Stimulated activated CD8-positive, alpha-beta memory T cell treated with anti-CD3 and anti-CD28 coated beads, Interleukin-4, amount 100 ng/mL, for 1 hour (primary cell): ENCODE data around the gene EXOC4.
"Not testable (repeated sequence)": the region's sequence is repeated elsewhere in the genome, so short reads cannot be mapped to it uniquely, and the experiment has no call there.

Source experiments
- DNase-seq, 2 donors: peaks; one replicate each; pipeline ENCODE4 v3.0.0-alpha.2; 2020; ENCODE audit warnings: low read depth in 2 of 2, low spot score in 1 of 2

EXOC4 gene

GRCh38 chr7:133275008-133275407 lies 22.1 kb downstream of the EXOC4 start:
- DNase-seq = no peak

GRCh38 chr7:133275446-133276095 lies 22.7 kb downstream of the EXOC4 start:
- DNase-seq = no peak

- DNase-seq = not testable (repeated sequence)
These were observed 26.1 kb downstream of the EXOC4 start for GRCh38 chr7:133278975-133279374.

GRCh38 chr7:133282094-133282493 lies 29.2 kb downstream of the EXOC4 start:
- DNase-seq = no peak

- no peak for DNase-seq
These were observed 31.2 kb downstream of the EXOC4 start for GRCh38 chr7:133284092-133284491.

GRCh38 chr7:133288970-133289369 lies 36.1 kb downstream of the EXOC4 start:
- DNase-seq = no peak

- no peak for DNase-seq
These were observed 37.2 kb downstream of the EXOC4 start for GRCh38 chr7:133290041-133290440.

- no peak for DNase-seq
These were observed 37.9 kb downstream of the EXOC4 start for GRCh38 chr7:133290676-133291333.

GRCh38 chr7:133292631-133293030 lies 39.8 kb downstream of the EXOC4 start:
- no peak for DNase-seq

- DNase-seq = no peak
These were observed 40.7 kb downstream of the EXOC4 start for GRCh38 chr7:133293384-133294160.

- DNase-seq = no peak
These were observed 41.4 kb downstream of the EXOC4 start for GRCh38 chr7:133294234-133294633.

- DNase-seq = no peak
These were observed 42.6 kb downstream of the EXOC4 start for GRCh38 chr7:133295484-133295883.

- no peak for DNase-seq
These were observed 44.2 kb downstream of the EXOC4 start for GRCh38 chr7:133297093-133297492.

- DNase-seq = no peak
These were observed 45.2 kb downstream of the EXOC4 start for GRCh38 chr7:133298080-133298479.

- no peak for DNase-seq
These were observed 46.8 kb downstream of the EXOC4 start for GRCh38 chr7:133299676-133300075.

- no peak for DNase-seq
These were observed 47.2 kb downstream of the EXOC4 start for GRCh38 chr7:133300088-133300487.

GRCh38 chr7:133300811-133301210 lies 47.9 kb downstream of the EXOC4 start:
- DNase-seq = no peak

GRCh38 chr7:133301444-133301843 lies 48.6 kb downstream of the EXOC4 start:
- DNase-seq = no peak

GRCh38 chr7:133303372-133303771 lies 50.5 kb downstream of the EXOC4 start:
- DNase-seq = no peak

- no peak for DNase-seq
These were observed 51.1 kb downstream of the EXOC4 start for GRCh38 chr7:133303931-133304330.

- DNase-seq = no peak
These were observed 56.5 kb downstream of the EXOC4 start for GRCh38 chr7:133309333-133309732.

- no peak for DNase-seq
These were observed 57.5 kb downstream of the EXOC4 start for GRCh38 chr7:133310232-133310862.
